Activated CD4-positive, alpha-beta T cell treated with anti-CD3 and anti-CD28 coated beads, Interleukin-2, amount 50 U/mL, for 48 hours (primary cell): ENCODE measurements around the gene FPR2.
"Not testable (repeated sequence)": the region's sequence is repeated elsewhere in the genome, so short reads cannot be mapped to it uniquely, and the experiment has no call there.

Experiments
- DNase-seq, 2 experiments: peaks; one replicate each; pipeline ENCODE4 v3.0.0-alpha.2; 2020

Gene FPR2

DNA sequence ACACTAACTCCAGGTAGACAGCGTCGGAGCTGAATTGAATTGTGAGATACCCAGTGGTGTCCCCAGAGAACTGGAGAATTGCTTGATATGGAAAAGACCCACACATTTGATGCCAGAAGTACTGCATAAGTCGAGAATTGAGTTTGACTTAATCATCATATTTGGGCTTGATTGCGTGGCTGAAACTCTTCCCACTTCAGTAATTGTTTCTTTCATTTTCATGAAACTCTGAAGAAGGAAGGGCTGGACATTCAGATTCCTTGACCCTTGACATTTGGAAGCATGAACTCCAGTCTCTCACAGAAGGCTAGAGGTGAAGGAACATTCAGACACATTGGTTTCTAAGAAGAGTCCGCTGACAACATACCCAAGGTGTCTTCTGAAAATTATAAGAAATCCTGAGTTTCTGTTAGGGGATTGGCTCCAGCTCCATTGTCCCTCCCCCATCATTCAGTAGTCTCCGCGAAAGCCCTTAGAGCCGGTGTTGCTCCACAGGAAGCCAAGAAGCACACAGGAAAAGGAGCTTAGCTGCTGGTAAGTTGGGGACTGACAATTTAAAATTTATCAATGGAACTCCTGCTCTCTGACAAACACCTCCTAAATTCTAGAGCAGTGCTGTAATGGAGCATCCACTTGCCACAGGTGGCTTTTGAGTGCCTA lies at the start of gene FPR2:
Gene FPR2, plus strand, starts transcription at position 484 of the 660 bp plus-strand sequence. CDS start 7,479 bp downstream, outside the sequence.
- no peak for DNase-seq

DNA sequence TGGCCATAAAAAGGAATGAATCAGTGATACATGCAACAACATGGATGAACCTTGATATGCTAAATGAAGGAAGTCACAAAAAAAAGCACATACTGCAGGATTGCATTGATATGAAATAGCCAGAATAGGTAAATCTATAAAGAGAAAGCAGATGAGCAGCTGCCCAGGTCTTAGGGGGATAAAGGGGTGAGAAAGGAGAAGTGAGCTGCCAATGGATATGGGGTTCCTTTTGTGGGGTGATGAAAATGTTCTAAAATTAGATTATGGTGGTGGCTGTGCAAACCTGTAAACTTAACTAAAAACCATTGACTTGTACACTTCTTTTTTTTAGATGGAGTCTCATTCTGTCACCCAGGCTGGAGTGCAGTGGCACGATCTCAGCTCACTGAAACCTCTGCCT lies 49.3 kb upstream of the FPR2 start:
- DNase-seq: no peak

DNA sequence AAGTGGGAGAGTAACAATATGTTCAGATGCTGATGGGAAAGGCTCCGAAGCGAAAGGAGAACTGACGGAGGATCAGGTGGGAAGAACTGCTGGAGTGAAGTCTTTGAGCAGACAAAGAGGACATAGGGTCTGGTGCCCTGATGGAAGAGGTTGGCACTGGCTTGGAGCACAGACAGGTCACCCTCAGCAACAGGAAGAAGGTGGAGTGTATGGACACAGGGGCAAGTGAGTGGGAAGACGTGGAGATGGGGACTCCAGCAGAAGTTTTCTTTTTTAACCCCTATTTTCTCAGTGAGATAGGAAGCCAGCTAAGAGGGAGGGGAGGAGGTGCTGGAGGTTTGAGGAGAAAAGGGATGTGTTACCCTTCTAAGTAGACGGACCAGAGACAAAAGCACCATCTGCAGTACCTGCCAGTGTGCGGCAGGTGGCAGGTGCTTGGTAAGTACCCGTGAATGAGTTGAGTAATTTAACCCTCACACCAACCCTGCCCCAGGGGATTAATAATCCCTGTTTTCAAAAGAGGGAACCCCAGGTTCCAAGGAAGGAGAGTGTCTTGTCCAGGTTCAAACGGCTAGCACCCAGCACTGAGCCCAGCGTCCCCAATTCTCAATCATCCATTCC lies 48.4 kb upstream of the FPR2 start:
- peak in 1 of 2 experiments; percentile 15 for DNase-seq

- no peak for DNase-seq
Observed at GRCh38 chr19:51713319-51714285, 47.4 kb upstream of the FPR2 start.

GRCh38 chr19:51714848-51715247 lies 46.1 kb upstream of the FPR2 start:
- DNase-seq: no peak

DNA sequence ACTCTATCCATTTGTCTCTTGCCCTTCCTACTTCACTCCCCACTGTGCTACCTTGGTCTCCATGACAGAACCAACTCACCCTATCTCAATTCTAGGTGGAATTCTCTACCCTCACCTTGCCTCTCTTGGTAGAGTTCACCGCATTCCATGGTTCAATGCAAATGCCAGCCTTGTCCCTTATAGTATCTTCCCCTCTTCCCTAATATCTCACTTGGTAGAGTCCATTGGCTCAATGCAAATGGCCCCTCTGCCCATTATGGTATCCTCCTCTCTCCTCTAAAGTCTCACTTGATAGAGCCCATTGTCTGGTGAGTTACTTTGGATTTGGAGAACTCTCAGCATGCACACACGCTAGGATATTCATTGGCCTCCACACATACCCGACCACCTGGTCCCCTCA lies 45.1 kb upstream of the FPR2 start:
- no peak for DNase-seq

- DNase-seq: no peak
Observed at GRCh38 chr19:51716925-51717324, 44.1 kb upstream of the FPR2 start.

DNA sequence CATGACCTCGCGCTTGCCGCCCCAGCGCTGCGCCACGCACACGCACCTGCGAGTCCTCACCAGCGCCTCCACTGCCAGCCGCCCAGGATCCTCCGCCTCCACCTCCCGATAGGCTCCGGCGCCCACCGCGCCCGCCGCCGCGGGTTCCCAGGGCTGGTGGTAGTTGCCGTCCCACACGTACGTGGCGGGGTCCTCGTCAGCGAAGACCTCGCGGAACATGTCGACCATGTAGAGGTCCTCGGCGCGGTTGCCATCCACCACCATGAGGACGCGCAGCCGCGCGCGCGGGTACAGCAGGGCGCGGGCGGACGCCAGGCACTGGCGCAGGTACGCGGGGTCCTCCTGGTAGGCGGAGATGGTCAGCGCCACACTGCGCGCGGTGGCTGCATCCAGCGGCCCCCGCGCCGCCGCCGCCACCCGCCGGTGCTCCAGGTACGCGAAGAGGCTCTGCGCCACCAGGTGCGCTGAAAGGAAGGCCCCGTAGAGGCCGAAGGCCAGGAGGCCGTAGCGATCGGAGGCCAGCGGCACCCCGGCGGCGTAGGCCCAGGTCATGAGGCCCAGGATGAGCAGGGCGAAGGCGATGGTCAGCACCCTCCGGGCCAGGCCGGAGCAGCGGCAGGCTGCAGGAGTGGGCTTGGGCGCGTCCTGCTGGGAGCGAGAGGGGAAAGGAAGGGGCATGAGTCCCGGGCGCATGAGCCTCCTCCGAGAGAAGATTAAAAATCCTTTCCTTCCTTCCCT lies 41.6 kb upstream of the FPR2 start:
- no peak for DNase-seq

- no peak for DNase-seq
Observed at GRCh38 chr19:51721905-51722304, 39.1 kb upstream of the FPR2 start.

GRCh38 chr19:51722492-51722891 lies 38.5 kb upstream of the FPR2 start:
- no peak for DNase-seq

DNA sequence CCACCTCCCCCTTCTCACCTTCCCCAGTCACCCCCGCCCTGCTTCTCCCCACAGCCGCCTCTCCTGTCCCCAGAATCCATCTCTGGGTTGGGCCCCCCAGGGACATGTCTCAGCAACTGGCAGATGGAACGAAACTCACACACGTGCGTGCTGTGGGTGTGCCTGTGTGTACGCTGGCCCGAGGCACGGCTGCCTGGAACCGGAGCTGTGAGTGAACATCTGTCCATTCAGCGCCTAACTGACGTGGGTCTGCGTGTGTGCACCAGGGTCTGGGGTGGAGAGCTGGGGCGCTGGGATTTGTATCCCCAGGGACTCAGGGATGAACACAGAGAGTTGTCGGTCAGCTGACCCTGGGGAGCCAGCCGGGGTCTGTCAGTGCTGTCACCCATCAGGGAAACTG lies 36.4 kb upstream of the FPR2 start:
- no peak for DNase-seq

- DNase-seq: no peak
Observed at GRCh38 chr19:51726049-51726448, 34.9 kb upstream of the FPR2 start.

GRCh38 chr19:51727349-51727880 lies 33.6 kb upstream of the FPR2 start:
- no peak for DNase-seq

GRCh38 chr19:51729781-51730180 lies 31.2 kb upstream of the FPR2 start:
- DNase-seq: no peak

GRCh38 chr19:51733742-51734522 lies 27.0 kb upstream of the FPR2 start:
- no peak for DNase-seq

DNA sequence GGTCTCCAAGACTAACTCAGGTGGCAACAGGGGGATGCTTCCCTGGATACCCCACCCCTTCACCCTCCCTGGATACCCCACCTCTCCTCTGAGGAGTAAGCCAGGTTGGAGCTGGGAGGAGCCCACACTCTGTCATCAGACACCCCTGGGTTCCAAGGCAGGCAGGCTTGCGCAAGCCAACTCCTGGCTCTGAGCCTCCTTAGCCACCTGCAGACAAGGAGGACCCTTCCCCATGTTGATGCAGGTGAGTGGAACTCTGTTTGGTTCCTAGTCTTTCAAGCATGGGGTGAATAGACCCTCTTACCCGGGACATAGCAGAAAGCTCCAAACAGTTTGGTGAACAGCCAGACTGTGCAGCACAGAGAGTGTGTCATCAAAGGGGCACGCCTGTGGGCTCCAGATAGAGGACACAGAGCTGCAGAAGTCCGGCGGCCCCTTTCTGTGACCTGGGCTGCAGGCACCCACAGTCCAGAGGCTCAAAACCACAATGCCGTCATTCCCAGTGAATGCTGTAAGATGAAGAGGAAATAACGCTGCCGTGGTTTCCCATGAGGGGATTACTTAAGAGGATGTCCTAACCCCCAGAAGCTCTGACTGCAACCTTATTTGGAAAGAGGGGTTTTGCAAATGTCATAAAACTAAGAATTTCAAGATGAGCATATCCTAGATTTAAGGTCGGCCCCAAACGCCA lies 25.1 kb upstream of the FPR2 start:
- no peak for DNase-seq

GRCh38 chr19:51737389-51737788 lies 23.6 kb upstream of the FPR2 start:
- DNase-seq: no peak

GRCh38 chr19:51737924-51738323 lies 23.1 kb upstream of the FPR2 start:
- DNase-seq: no peak

- DNase-seq: not testable (repeated sequence)
Observed at GRCh38 chr19:51738523-51738922, 22.5 kb upstream of the FPR2 start.

GRCh38 chr19:51739466-51740213 lies 21.3 kb upstream of the FPR2 start:
- DNase-seq: no peak
